Fibroblast of peridontal ligament (primary cell): ENCODE results near the gene PLD5.
"Not testable (repeated sequence)": the region's sequence is repeated elsewhere in the genome, so short reads cannot be mapped to it uniquely, and the experiment has no call there.

Source experiments
- DNase-seq: peaks from one replicate; pipeline ENCODE4 v3.0.0-alpha.2; 2010; ENCODE audit errors: extremely low read depth

The PLD5 gene

DNA sequence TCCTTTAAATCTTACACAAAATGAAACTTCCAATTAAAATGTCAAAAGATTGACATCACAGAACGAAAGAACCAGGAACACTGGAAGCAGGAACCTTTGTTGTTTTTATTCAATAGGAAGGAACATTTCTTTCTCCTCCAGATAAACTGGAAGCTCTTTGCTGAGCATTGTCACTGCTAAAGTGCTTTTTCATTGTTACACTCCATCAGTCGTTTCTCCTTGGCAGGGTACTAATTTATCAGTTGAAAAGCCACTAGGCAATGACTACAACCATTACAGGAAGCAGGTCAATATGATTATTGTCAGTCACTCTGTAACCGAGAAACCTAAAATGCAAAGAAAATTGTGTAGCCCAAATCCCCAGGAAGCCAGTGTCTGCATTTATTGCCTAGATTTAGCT lies 362.4 kb downstream of the PLD5 start:
- DNase-seq: no peak

DNA sequence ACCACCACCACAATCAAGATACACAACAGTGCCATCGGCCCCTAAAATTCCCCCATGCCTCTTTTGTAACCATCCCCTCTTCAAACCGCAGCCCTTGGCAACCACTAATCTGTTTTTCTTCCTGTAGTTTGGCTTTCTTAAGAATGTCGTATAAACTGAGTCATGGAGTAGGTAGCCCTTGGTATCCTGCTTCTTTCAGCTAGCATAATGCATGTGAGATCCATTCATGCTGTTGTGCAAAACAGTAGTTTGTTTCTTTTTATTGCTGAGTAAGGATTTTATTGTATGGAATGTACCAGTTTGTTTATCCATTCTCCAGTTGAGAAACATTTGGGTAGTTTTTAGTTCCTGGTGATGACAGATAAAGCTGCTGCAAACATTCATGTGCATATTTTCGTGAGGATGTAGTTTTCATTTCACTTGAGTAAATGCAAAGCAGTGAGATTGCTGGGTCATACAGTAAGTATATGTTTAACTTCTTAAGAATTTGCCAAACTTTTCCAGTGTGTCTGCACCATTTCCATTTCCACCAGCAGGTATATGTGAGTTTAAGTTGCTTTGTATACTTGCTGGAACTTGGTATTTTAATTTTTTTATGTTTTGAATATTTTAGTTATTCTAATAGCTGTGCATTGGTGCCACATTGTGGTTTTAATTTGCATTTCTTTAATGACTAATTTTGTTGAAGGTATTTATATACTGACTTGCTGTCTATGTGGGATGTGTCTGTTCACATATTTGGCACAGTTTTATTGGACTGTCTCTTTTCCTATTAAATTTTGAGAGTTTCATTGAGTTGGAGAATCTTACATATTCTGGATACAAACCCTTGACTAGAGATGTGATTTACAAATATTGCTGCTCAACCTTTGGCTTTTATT lies 377.2 kb downstream of the PLD5 start:
- no peak for DNase-seq

DNA sequence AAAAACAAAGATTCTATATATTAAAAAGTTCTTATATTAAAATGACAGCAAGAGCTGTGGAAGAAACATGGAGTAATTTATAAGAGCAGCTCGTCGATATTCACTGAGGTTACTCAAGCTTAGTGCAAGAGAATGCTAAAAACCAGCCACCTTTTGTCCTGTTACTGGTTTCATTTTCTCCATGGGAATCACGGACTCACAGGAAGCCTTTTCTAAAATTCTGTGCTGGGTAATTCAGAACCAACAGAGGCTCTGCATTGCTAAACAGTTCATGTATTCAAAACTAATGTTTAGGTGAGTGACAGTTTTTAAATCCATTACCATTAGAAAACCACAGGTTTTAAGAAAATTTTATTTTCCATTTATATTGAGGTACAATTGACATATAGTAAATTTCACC lies 377.8 kb downstream of the PLD5 start:
- DNase-seq: no peak

DNA sequence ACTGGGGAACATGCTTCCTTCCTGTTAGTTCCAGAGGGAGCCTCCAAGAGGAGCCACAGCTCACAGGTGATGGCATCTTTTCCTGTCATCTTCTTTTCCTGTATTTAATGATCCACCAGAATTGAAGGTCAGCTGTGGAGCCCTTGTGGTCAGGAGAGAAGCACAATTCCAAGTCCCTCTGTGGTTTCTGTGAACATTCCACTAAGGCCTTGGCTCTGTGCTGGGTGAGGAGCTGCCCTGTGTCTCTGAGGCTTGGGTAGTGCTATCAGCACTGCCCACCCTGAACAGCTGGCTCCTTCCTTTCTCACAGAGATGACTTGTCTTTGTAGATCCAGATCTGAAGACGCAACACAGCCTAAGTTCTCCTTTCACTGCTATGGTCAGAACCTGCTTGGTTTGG lies 383.7 kb downstream of the PLD5 start:
- DNase-seq: no peak

DNA sequence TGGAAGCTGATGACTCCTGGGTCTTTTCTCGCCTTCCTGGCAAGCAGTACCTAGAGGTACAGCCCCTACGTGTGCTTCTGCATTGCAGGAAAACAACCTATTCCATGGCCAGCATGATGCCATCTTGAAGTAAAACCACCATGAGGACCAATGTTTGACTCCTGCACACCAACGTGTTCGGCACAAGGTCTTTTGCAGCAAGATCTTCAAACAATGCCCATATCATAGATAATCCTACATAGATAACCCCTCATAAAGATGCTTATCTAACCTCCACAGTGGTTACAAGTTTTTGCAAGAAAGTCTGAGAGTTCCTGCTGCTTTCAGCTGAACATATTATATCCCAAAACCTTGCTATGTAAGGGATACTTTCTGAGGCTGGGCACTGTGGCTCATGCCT lies 384.5 kb downstream of the PLD5 start:
- DNase-seq: no peak

DNA sequence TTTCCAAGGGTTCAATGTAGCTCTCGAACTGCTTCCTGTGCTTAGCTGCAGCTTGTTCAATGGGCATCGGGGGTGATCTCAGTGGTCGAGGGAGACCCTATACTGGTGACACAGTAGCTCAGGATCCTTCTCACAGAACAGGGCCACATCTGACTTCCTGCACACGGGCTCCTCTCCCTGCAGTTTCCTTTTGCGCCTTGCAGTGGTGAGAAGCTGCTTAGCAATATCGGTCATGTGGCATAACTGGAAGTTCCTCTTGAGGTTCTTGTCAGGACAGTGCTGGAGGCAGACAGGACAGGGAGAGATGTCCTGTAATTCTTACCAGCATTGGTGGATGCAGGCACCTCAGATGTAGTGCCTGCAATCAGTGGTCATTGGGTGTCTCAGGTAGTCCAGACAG lies 385.1 kb downstream of the PLD5 start:
- DNase-seq: no peak

DNA sequence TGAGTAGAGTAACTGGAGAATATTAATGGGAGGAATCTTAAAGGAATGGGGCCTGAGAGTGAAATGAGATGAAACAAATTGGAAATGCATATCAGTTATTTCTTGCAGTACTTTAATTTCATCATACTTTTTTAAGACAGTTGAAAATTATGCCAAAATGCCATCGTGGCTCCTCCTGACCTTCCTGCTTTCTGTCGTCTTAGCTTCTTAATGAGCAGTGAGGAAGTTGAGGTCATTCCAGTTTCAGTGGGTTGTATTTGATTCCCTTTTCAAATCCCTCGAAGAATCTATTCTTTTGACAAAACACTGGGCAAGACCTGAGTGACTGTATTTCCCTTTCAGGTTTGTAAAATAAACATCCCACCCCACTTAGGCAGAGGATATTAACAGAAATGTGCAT lies 390.7 kb downstream of the PLD5 start:
- no peak for DNase-seq

DNA sequence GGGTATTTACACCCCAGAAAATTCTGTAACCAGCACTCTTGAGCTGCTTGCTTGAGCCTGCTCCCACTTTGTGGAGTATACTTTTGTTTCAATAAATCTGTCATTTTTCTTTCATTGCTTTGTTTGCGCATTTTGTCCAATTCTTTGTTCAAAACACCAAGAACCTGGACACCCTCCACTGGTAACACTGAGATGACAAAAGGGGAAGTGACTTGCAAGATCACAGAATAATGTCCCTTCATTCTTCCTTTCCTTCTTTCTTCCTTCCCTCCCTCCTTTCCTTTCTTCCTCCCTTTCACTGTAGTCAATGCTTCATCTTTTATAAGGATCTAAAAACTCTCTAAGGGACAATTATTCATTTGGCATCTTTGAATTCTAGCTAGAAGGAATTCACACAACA lies 391.1 kb downstream of the PLD5 start:
- DNase-seq: no peak

DNA sequence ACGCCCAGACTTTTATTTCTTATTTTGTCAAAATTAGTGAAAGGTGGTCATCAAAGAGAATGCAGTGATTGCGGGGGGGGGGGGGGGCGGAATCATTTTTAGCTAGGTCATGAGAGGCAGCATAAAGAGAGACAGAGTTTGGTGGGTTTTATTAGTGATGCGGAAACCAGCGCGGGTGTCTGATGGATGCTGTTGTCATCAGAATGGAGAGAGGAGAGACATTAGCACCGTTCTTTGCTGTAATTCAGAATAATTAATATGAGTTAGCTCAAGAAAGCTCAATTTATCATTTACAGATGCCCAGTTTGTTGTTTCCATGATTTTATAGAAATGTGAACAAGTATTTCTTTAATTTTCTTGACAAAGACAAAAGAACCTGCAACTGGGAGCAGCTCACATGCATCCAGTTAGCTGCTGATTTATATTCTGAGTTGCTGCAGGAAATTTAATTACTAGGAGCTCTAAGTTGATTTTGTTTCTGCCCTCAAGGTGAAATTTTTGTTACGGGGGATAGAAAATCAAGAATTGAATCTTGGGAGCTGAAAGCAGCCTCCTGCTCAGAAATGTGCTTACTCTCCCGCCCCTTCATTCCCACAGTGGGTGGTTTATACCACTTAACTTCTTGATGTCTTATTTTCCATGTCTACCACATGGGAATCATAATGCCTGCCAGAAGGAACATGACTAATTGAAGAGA lies 392.2 kb downstream of the PLD5 start:
- no peak for DNase-seq

DNA sequence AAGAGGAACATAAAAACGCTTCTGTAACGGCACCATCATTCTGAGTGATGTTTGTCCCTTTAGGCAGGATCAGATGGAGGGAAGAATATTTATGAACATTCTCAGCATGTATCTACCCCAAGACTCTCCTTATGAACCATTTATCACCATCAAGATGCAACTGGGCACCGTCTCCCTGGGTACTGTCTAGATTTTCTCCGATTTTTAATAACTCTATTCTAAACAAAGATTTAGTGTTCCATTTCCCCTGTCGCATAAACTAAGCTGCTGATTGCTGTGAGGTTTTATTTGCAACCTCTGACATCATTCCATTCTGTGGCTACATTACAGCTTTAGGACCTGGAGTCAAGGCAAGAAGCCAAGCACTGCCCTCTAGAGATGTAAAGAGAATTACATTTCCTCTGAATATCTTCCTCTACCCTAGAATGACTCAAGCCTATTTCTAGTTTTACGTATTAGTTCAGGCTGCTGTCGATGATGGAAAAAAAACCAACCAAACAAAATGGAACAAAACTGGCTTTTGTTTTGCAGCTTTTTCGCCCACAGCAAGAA lies 395.5 kb downstream of the PLD5 start:
- DNase-seq: no peak

DNA sequence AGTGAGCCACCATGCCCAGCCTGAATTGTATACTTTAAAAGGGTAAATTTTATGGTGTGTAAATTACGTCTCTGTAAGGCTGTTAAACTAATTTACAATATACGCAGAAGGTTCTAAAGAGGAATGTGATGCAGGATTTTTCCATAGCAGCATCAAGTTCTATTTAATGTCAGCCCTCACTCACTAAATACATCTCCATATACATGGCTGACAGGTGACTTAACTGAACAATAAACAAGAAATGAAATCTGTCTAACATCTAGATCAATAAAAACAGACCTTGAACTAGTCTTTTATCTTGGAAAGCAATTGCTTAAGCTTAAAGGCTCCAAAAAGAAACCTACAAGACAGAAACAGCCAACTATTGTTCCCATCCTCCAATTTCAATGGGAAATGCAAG lies 404.1 kb downstream of the PLD5 start:
- DNase-seq: no peak

DNA sequence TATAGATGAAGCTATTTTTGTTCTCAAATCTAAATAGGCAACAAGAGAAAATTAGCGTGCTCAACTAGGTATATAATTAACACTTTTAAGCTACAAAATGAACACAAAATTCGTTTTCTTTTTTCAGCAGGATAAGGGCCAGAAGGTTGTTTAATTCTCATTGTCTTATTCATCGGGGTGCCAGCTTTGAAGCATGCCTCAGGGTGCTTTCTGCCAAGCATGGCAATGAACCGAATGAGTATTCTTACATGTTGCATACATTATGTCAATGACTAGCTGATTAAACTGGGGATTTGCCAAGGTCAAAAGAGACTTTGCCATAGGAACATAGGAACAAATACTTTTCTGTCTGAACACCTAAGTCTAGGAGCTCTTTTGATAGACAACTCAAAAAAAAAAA lies 423.6 kb downstream of the PLD5 start:
- DNase-seq: no peak

DNA sequence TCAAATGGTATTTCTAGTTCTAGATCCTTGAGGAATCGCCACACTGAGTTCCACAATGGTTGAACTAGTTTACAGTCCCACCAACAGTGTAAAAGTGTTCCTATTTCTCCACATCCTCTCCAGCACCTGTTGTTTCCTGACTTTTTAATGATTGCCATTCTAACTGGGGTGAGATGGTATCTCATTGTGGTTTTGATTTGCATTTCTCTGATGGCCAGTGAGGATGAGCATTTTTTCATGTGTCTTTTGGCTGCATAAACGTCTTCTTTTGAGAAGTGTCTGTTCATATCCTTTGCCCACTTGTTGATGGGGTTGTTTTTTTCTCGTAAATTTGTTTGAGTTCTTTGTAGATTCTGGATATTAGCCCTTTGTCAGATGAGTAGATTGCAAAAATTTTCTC lies 427.2 kb downstream of the PLD5 start:
- DNase-seq: not testable (repeated sequence)

DNA sequence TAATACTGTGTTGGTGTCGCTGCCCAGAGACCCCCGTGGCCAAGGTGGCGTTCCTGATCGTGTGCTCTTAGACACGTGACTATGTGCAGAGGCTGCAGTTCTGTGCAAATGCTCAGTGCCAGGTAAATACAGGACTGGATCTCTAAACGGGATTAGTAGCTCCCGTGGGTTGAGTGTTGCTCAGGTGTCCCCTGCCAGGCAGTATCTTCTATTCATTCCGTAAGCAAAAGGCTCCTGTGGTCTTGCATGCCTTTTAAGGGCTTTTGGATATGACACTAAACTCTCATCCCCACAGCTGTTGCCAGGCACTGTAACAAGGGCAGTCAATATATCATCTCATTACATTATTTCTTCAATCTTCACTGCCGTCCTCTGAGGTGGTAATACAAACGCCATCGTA lies 431.4 kb downstream of the PLD5 start:
- DNase-seq: no peak

DNA sequence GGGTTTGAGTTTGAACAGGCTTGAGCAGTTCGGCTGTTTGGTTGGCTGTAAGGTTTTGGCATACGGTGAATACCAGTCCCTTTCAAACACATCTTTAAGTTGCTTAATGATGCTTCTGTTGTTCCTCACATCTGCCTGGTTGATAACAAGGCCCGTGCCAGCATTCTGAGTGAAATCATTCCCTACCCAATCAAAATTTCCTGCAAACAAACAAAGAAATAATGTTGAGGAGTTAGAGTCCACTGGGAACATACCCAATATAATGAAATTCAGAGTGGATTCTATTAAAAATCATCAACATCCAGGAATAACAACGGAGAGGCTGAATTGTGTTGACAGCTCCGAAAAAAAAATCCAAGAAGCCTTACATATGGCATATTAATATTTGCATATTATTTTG lies 434.6 kb downstream of the PLD5 start:
- DNase-seq: no peak

DNA sequence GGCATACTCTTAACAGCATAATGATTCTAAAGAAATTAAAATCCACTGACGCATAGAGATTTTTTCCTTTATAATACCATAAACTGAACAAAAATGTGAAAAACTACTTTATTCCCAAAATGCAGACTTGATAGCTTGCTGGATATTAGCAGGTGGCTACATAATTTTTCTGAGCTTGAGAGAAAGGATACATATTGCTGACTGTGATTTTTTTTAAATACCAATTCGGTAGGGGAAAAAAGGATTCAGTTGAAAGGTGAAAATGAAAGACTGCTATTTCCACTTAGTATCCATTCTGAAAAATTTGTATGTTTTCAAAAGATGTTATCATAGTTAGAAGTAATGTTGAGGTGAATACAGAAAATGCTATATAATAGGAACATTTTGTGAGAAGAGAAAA lies 435.6 kb downstream of the PLD5 start:
- DNase-seq: no peak

DNA sequence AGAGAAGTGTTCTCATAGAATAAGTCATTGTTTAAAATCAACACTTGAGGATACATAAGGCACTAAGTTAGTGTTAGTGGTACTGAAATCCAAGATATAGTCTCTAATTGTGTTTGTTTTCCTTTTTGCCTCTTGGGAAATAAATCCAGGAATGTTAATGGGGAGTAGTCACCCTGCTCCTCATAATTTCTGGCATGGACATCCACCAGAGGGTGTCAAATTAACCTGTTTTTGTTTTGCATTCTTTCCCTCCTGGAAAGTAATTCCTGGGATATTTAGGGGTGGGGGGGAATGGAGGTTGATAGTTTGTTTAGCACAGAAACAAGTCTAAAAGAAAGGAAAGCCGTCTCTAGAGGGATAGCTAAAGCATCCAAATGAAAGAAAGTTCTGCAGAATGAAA lies 437.8 kb downstream of the PLD5 start:
- DNase-seq: no peak

DNA sequence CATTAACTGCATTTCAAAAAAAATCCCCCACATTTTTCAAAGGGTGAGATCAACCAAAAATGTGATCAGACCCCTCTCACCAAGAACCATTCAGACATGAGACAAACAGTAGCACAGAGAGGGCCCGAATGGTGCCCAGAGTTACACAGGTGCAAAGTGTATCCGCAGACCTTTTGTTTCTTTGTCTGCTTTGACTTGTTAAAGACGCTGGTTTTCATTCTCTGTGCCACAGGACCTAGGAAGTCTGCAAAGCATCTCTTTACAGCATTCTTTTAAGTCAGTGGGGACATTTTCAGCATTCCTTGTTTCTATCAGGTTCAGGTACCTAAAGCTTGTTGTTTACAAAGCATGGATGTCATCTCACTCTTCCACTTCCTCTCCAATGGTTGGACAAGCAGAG lies 438.4 kb downstream of the PLD5 start:
- DNase-seq: no peak

DNA sequence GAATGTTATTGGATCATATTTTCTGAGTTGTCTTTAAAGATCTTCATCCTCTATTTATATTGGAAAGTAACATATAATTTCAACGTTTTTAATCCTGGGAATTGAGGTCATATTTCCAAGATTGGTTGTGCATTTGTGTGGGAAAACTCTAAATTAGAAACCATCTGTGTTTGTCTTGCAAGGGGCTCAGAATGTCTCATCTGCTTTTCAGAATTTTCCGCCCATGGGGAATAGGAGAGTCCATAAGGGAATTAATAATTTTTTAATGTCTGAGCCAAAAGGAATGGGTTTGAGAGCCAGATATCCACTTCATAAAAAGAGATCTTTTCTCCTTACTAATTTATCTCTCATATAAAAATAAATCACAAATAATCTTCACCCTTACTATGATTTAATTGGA lies 440.8 kb downstream of the PLD5 start:
- no peak for DNase-seq

DNA sequence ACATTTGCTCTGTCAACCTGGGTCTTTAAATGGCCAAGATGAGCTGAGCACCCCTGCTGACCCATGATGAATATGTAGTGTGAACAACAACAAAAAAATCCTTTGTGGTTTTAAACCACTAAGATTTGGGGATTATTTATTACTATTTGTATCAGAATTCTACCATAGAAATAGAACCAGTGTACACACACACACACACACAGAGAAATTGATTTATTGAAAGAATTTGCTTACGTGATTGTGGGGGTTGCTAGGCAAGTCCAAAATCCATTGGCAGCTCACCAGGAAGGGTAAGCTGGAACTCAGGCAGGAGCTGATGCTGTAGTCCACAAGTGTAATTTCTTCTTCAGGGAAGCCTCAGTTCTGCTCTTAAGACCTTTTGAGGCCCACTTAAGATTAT lies 443.1 kb downstream of the PLD5 start:
- DNase-seq: no peak

DNA sequence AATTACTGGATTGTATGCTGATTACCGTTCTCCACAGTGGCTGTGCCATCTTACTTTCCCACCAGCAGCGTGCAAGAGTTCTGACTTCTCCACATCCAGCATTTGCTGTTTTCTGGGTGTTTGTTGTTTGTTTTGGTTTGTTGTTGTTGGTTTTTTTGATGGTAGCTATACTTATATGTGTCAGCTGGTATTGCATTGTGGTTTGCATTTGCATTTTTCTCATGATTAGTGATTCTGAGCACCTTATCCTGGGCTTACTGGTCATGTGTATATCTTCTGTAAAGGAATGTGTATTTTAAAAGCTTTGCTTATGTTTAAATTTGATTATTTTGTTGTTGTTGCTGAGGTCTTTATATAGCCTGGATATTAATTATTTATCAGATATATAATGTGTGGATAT lies 458.7 kb downstream of the PLD5 start:
- no peak for DNase-seq

DNA sequence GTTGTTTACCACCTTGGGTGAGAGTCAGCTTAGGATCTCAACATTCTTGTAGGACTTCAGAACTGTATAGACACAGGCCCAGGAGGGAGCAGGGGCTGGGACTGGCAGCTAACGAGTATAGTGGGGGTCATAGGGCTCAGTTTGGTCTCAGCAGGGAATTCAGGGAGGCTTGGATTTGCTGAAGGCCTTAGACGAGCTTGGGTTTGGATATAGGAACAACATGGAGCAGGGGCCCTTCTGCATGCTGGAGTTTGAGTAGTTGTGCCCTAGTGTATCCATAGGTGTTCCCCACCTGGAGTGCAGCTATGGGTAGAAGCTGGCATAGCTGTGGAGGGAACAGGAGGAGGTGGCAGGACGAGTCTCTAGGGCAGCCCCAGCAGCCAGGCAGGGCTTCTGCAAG lies 462.2 kb downstream of the PLD5 start:
- DNase-seq: no peak

DNA sequence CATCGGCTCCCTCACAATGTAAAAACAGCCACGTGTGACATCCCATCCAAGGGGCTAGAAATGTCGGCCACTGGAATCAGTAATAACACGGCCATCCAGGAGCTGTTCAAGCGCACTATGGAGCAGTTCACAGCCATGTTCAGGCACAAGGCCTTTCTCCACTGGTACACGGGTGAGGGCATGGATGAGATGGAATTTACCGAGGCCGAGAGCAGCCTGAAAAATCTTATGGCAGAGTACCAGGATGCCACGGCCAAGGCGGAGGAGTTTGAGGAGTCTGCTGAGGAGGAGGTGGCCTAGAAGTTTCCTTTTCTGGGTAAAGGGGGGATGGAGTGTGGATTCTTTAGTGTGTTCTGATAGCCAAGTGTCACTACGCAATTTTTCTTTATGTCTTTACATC lies 464.5 kb downstream of the PLD5 start:
- DNase-seq: no peak
